H9 (cell line): ENCODE measurements around the gene ZBTB16. TPM values are rescaled to one million over a fixed set of nuclear protein-coding genes. Genes with fewer than 3 reads are reported as not detected.

Experiments
- DNase-seq: peaks from one replicate; pipeline ENCODE4 v3.0.0-alpha.2; 2017
- H2AFZ ChIP-seq: one replicate; pipeline ENCODE4 v1.6.1; 2013; ENCODE audit warnings: mild to moderate bottlenecking, low read length, control low read depth, moderate library complexity
- H2AK5ac ChIP-seq: 2 replicates; pipeline ENCODE4 v1.6.1; 2013; ENCODE audit warnings: low read length, control low read depth, mixed read lengths; ENCODE audit not compliant: insufficient read length
- H2BK120ac ChIP-seq: one replicate; pipeline ENCODE4 v1.6.1; 2013; ENCODE audit warnings: low read depth, mild to moderate bottlenecking, low read length, control low read depth, inconsistent platforms; ENCODE audit not compliant: poor library complexity, severe bottlenecking
- H2BK12ac ChIP-seq: 2 replicates; pipeline ENCODE4 v1.6.1; 2013; ENCODE audit warnings: low read length, control low read depth, mixed read lengths, low read depth; ENCODE audit not compliant: insufficient read length
- H2BK15ac ChIP-seq: 2 replicates; pipeline ENCODE4 v1.6.1; 2013; ENCODE audit warnings: low read depth, low read length, control low read depth
- H2BK20ac ChIP-seq: one replicate; pipeline ENCODE4 v1.6.1; 2013; ENCODE audit warnings: low read depth, mild to moderate bottlenecking, low read length, control low read depth, inconsistent platforms; ENCODE audit not compliant: poor library complexity, severe bottlenecking
- H2BK5ac ChIP-seq: 2 replicates; pipeline ENCODE4 v1.6.1; 2013; ENCODE audit warnings: low read length, control low read depth, mixed read lengths; ENCODE audit not compliant: insufficient read length
- H3K14ac ChIP-seq: 2 replicates; pipeline ENCODE4 v1.6.1; 2013; ENCODE audit warnings: low read length, control low read depth; ENCODE audit not compliant: insufficient read depth
- H3K18ac ChIP-seq: 2 replicates; pipeline ENCODE4 v1.6.1; 2013; ENCODE audit warnings: low read depth, mild to moderate bottlenecking, mixed read lengths, low read length, control low read depth; ENCODE audit not compliant: insufficient read length
- H3K23ac ChIP-seq: 2 replicates; pipeline ENCODE4 v1.6.1; 2013; ENCODE audit warnings: low read length, control low read depth, mixed read lengths, low read depth; ENCODE audit not compliant: insufficient read length
- H3K23me2 ChIP-seq: 2 replicates; pipeline ENCODE4 v1.6.1; 2013; ENCODE audit warnings: low read depth, mild to moderate bottlenecking, mixed read lengths, low read length, control low read depth; ENCODE audit not compliant: insufficient read length, poor library complexity, severe bottlenecking
- H3K27ac ChIP-seq: 2 replicates; pipeline ENCODE4 v1.5.1; 2013; ENCODE audit warnings: low read length, control low read depth, mixed read lengths, low read depth; ENCODE audit not compliant: insufficient read length
- H3K27me3 ChIP-seq: 2 replicates; pipeline ENCODE4 v1.6.1; 2013; ENCODE audit warnings: low read length, control low read depth, inconsistent platforms; ENCODE audit not compliant: insufficient read depth
- H3K4ac ChIP-seq: 2 replicates; pipeline ENCODE4 v1.6.1; 2013; ENCODE audit warnings: low read depth, mild to moderate bottlenecking, control low read depth, inconsistent platforms, low read length, moderate library complexity
- H3K4me1 ChIP-seq: 2 replicates; pipeline ENCODE4 v1.6.1; 2013; ENCODE audit warnings: low read length, control low read depth, inconsistent platforms; ENCODE audit not compliant: insufficient read depth
- H3K4me2 ChIP-seq: 2 replicates; pipeline ENCODE4 v1.6.1; 2013; ENCODE audit warnings: low read length, control low read depth, mixed read lengths; ENCODE audit not compliant: insufficient read length, insufficient read depth
- H3K56ac ChIP-seq: 2 replicates; pipeline ENCODE4 v1.6.1; 2013; ENCODE audit warnings: low read depth, mild to moderate bottlenecking, mixed read lengths, low read length, control low read depth; ENCODE audit not compliant: insufficient read length
- H3K79me1 ChIP-seq: 2 replicates; pipeline ENCODE4 v1.6.1; 2013; ENCODE audit warnings: low read depth, mild to moderate bottlenecking, moderate library complexity, low read length, control low read depth, inconsistent platforms; ENCODE audit not compliant: insufficient read depth, poor library complexity, severe bottlenecking
- H3K79me2 ChIP-seq: 2 replicates; pipeline ENCODE4 v1.6.1; 2013; ENCODE audit warnings: low read length, control low read depth, inconsistent platforms; ENCODE audit not compliant: insufficient read depth
- H3K9ac ChIP-seq: 2 replicates; pipeline ENCODE4 v1.6.1; 2013; ENCODE audit warnings: low read length, control low read depth, mixed read lengths; ENCODE audit not compliant: insufficient read length; ENCODE audit errors: extremely low read depth
- H3K9me3 ChIP-seq: one replicate; pipeline ENCODE4 v1.6.1; 2013; ENCODE audit warnings: low read depth, low read length, inconsistent platforms; ENCODE audit not compliant: control insufficient read depth
- H3T11ph ChIP-seq: one replicate; pipeline ENCODE4 v1.6.1; 2013; ENCODE audit warnings: mild to moderate bottlenecking, low read length, control low read depth, inconsistent platforms
- H4K20me1 ChIP-seq: one replicate; pipeline ENCODE4 v1.6.1; 2013; ENCODE audit not compliant: control insufficient read depth, insufficient read length, insufficient read depth
- H4K5ac ChIP-seq: 2 replicates; pipeline ENCODE4 v1.6.1; 2013; ENCODE audit warnings: low read depth, mild to moderate bottlenecking, mixed read lengths, low read length, control low read depth; ENCODE audit not compliant: insufficient read length
- H4K8ac ChIP-seq: replicated peaks from 2 replicates; pipeline ENCODE4 v1.6.1; 2013; ENCODE audit warnings: low read length, control low read depth, mixed read lengths, low read depth; ENCODE audit not compliant: insufficient read length
- H4K91ac ChIP-seq: 2 replicates; pipeline ENCODE4 v1.6.1; 2013; ENCODE audit warnings: low read depth, mild to moderate bottlenecking, moderate library complexity, mixed read lengths, low read length, control low read depth; ENCODE audit not compliant: insufficient read length
- H3K27ac Mint-ChIP-seq, 3 experiments: 2 replicates in 2 of 3; 3 replicates in 1 of 3; pipeline ENCODE4 v1.8.0; 2020 to 2021; ENCODE audit warnings: mixed read lengths in 3 of 3, mild to moderate bottlenecking in 1 of 3, moderate library complexity in 1 of 3
- H3K27me3 Mint-ChIP-seq: 2 replicates; pipeline ENCODE4 v1.8.0; 2021; ENCODE audit warnings: low read depth, mild to moderate bottlenecking, moderate library complexity, mixed read lengths
- H3K36me3 Mint-ChIP-seq, 3 experiments: 2 replicates in 2 of 3; 3 replicates in 1 of 3; pipeline ENCODE4 v1.8.0; 2020 to 2021; ENCODE audit warnings: low read depth in 3 of 3, mixed read lengths in 3 of 3; ENCODE audit not compliant: insufficient read depth in 1 of 3
- H3K4me1 Mint-ChIP-seq, 2 experiments: 2 replicates each; pipeline ENCODE4 v1.8.0; 2020; ENCODE audit warnings: mixed read lengths in 2 of 2
- H3K4me3 Mint-ChIP-seq, 2 experiments: 2 replicates in 1 of 2; 3 replicates in 1 of 2; pipeline ENCODE4 v1.8.0; 2020 to 2021; ENCODE audit warnings: mild to moderate bottlenecking in 2 of 2, mixed read lengths in 2 of 2, moderate library complexity in 1 of 2
- H3K9me3 Mint-ChIP-seq, 2 experiments: 2 replicates in 1 of 2; 3 replicates in 1 of 2; pipeline ENCODE4 v1.8.0; 2020; ENCODE audit warnings: mild to moderate bottlenecking in 2 of 2, mixed read lengths in 2 of 2, moderate library complexity in 1 of 2
- CTCF ChIP-seq: fragments of 200-600 bp; sonication (generic); conservative IDR thresholded peaks from 3 replicates; pipeline ENCODE4 v1.8.0; 2021; ENCODE audit warnings: antibody characterized with exemption, mild to moderate bottlenecking
- WGBS: extraction: QIAGEN DNeasy Blood & Tissue Kit; methylation state at CpG from one replicate; pipeline ENCODE4 v1.1.7; 2013; ENCODE audit warnings: missing lambda C conversion rate, low lambda C conversion rate, mixed read lengths; ENCODE audit not compliant: insufficient read length; ENCODE audit errors: extremely low coverage; 5-methylcytosine and 5-hydroxymethylcytosine counted together
- total RNA-seq: library from RNA; stranded (reverse); gene quantifications from 2 replicates; pipeline ENCODE4 v1.2.1, GENCODE V29; 2021

ZBTB16 gene
- total RNA-seq, 1 experiment from 2014 or later = not detected

GRCh38 chr11:114130629-114131277, 71.2 kb downstream of the ZBTB16 start:
- Mint-ChIP-seq H3K4me1 (peaks cover 3 to 6% of the 10 kb centered on the region in 2 experiments; a peak in 3 of 4 replicates), H3K4me3 (no peak overlapping the region), H3K27ac (no peak overlapping the region), H3K9me3 (no peaks in the 10 kb centered on the region), H3K36me3 (no peaks in the 10 kb centered on the region), H3K27me3 (peaks cover 29% of the 10 kb centered on the region)
- Histone ChIP-seq H3K9ac (no peak overlapping the region), H4K91ac (no peak overlapping the region), H3K4me2 (no peak overlapping the region), H4K20me1 (no peaks in the 10 kb centered on the region), H3K79me2 (no peaks in the 10 kb centered on the region), H2BK12ac (no peak overlapping the region), H2BK120ac (no peak overlapping the region), H3K4me1 (peaks cover 2% of the 10 kb centered on the region), H3K79me1 (no peaks in the 10 kb centered on the region), H3K23ac (no peak overlapping the region), H3K23me2 (no peaks in the 10 kb centered on the region), H2AFZ (no peak overlapping the region), H2BK5ac (no peak overlapping the region), H2AK5ac (no peak overlapping the region), H4K8ac (no peak overlapping the region), H3K27me3 (no peaks in the 10 kb centered on the region), H3K9me3 (no peaks in the 10 kb centered on the region), H3K14ac (no peak overlapping the region), H3K18ac (no peak overlapping the region), H3K4ac (no peak overlapping the region), H3K27ac (no peak overlapping the region), H3K56ac (no peak overlapping the region), H2BK15ac (no peak overlapping the region), H3T11ph (no peak overlapping the region), H2BK20ac (no peak overlapping the region), H4K5ac (no peak overlapping the region)
- WGBS = no CpG with 5 or more reads among the region's 7 CpGs
- TF ChIP-seq CTCF = no peak
- DNase-seq = no peak
